RWPE1 (cell line): ENCODE measurements around the gene LHFPL6.

ENCODE experiments used
- CTCF ChIA-PET: fragments of 350-600 bp; sonication (Branson Sonifier 250); formaldehyde crosslinking; extraction: SDS; loops from one replicate; lab custom pipeline; 2021; lab: Yijun Ruan, JAX
- POLR2A ChIA-PET: fragments of 400-600 bp; formaldehyde crosslinking; extraction: SDS; loops from one replicate; lab custom pipeline; 2020; ENCODE audit warnings: antibody characterized with exemption; ENCODE audit not compliant: low non-redundant PET; lab: Yijun Ruan, JAX
- DNase-seq: peaks from one replicate; pipeline ENCODE4 v3.0.0; 2012; ENCODE audit warnings: low spot score
- H3K27ac ChIP-seq: fragments of 450-650 bp; 2 replicates; pipeline ENCODE4 v1.5.1; 2017
- TF ChIP-seq, protein P1 (sequence below): fragments of 450-650 bp; conservative IDR thresholded peaks from 2 replicates; pipeline ENCODE4 v1.5.1; 2017; ENCODE audit warnings: low read depth, mild to moderate bottlenecking

LHFPL6 gene

DNA sequence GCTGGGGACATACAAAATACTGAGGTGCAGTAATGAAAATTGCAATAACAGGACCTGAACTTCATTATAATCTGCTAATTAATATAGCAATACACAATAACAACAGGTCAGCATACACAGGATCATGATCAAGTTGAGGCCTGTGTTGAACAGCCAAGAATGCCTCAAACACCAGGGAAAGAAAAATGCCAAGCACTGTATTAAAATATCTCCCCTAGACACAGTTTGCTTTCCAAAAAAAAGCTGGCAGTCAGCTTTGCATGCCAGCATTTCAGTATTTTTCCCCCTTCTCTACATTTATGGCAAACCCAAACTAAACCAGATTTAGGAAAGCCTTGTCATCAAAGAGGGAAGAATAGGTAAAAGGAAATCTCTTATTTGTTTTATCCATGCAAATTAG is 226.9 kb downstream of the LHFPL6 start:
- ChIA-PET CTCF (no interaction called here), POLR2A (no interaction called here)
- TF ChIP-seq, protein P1, sequence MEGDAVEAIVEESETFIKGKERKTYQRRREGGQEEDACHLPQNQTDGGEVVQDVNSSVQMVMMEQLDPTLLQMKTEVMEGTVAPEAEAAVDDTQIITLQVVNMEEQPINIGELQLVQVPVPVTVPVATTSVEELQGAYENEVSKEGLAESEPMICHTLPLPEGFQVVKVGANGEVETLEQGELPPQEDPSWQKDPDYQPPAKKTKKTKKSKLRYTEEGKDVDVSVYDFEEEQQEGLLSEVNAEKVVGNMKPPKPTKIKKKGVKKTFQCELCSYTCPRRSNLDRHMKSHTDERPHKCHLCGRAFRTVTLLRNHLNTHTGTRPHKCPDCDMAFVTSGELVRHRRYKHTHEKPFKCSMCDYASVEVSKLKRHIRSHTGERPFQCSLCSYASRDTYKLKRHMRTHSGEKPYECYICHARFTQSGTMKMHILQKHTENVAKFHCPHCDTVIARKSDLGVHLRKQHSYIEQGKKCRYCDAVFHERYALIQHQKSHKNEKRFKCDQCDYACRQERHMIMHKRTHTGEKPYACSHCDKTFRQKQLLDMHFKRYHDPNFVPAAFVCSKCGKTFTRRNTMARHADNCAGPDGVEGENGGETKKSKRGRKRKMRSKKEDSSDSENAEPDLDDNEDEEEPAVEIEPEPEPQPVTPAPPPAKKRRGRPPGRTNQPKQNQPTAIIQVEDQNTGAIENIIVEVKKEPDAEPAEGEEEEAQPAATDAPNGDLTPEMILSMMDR, result no peak
- no peak overlapping the region for H3K27ac ChIP-seq
- DNase-seq, result no peak

DNA sequence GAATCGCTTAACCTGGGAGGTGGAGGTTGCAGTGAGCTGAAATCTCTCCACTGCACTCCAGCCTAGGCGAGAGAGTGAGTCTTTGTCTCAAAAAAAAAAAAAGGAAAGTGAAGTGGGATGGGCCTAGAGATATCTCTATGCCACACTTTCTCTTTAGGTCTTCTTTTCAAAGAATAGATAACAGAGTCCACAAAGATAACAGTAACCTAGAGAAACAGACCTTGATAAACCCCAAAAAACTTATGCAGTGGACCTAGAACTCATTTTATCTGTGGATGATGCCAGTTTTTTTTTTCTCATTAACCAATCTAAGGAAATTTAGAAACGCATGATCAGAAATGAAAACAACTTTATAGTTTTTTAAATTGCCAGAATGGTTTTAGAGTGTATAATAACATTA is 227.4 kb downstream of the LHFPL6 start:
- ChIA-PET CTCF (no interaction called here), POLR2A (no interaction called here)
- no peak overlapping the region for H3K27ac ChIP-seq
- DNase-seq, result no peak
- TF ChIP-seq, protein P1, result no peak

DNA sequence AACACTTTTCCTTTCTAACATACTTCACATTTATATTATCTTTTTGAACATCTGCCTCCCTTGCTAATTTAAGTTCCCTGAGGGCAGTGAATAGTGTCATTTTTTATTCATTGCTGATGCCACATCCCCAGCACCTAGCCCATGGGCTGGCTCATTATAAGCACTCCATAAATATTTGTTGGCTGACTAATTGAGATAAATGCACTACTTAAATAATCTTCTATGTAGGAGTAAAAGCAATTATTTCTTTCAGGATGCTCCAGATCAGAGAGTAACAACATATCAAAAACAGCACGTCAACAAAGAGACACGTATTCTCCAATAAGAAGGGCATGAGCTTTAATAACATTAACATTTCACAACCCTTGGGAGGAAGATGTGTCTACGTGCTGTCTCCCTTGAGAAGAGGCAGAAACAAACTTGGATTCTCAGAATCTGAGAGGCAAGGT is 228.2 kb downstream of the LHFPL6 start:
- POLR2A ChIA-PET, result no interaction called here
- CTCF ChIA-PET, result interaction anchor here (0.6 kb wide), 1 partner anchor 243 kb away, joined by 3 read pairs; no protein-coding TSS in a partner anchor
- H3K27ac ChIP-seq, result no peak overlapping the region
- no peak for DNase-seq
- TF ChIP-seq, protein P1, result no peak

DNA sequence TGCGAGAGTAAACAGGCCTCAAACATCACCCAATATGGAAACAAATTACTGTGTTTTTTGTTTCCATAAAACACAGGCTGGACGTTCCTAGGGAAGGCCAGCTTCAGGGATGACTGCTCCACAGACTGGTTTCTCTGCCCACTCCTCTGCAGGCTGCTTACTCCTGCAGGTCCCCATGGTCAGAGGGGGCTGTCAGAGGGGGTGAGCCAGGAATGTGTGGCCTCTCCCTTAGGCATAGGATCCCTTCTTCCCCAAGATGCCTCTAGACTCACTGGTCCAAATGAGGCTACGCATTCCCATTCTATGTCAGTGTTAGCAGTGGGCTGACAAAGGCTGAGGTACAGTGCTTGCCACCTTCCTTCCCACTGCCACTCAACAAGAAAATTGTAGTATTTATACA is 229.8 kb downstream of the LHFPL6 start:
- TF ChIP-seq, protein P1, result no peak
- DNase-seq, result no peak
- ChIA-PET POLR2A (no interaction called here), CTCF (no interaction called here)
- no peak overlapping the region for H3K27ac ChIP-seq

DNA sequence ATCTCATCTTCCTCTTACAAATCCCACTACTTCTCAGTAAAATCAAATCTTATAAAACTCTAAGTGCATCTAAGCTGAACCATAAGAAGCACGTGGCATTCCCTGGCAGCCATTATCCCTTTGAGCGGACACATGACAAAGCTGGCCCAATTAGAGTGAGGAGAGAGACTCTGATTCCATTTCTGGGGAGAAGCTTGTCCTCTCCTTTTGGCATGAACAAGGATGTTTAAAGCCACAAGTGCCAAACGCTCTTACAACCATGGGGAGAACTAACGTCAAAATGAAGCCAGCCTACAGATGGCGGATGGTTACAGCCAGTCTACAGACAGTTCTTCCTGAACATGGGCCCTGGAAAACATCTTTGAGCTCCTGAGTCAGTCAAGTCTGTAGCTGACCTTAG is 231.3 kb downstream of the LHFPL6 start:
- no peak for DNase-seq
- CTCF ChIA-PET, result no interaction called here
- TF ChIP-seq, protein P1, result no peak
- no peak overlapping the region for H3K27ac ChIP-seq
- POLR2A ChIA-PET, result no interaction called here

DNA sequence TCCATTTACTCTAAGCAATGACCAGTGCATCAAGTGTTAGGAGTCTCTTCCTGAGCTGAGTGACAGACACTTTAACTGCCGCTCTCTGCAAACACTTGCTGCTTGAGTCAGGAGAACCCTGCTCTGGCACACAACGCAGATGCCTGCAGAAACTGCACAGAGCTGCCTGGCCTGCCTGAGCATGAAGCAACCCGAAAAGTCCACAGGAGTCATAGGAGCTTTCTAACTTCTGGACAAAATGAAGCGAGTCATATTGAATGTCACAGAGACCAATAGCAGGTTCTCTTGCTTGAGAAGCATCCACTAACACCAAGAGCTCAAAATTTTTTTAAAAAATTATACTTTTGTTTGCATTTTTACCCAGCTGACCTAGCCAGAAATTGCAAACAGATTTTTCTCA is 232.4 kb downstream of the LHFPL6 start:
- TF ChIP-seq, protein P1, result no peak
- ChIA-PET CTCF (no interaction called here), POLR2A (interaction anchor here (0.5 kb wide), 1 partner anchor 48 kb away, joined by 3 read pairs; no protein-coding TSS in a partner anchor)
- no peak for DNase-seq
- H3K27ac ChIP-seq, result no peak overlapping the region
